ENCODE results near the gene CFP. TPM values are rescaled to one million over a fixed set of nuclear protein-coding genes. Genes with fewer than 3 reads are reported as not detected.
A peak's percentile ranks its signal among the peaks of the same experiment; 100 is the strongest.

The CFP gene
- total and polyA plus RNA-seq, 4 donors = 11.3 to 88.8 (median 23.0) TPM

DNA sequence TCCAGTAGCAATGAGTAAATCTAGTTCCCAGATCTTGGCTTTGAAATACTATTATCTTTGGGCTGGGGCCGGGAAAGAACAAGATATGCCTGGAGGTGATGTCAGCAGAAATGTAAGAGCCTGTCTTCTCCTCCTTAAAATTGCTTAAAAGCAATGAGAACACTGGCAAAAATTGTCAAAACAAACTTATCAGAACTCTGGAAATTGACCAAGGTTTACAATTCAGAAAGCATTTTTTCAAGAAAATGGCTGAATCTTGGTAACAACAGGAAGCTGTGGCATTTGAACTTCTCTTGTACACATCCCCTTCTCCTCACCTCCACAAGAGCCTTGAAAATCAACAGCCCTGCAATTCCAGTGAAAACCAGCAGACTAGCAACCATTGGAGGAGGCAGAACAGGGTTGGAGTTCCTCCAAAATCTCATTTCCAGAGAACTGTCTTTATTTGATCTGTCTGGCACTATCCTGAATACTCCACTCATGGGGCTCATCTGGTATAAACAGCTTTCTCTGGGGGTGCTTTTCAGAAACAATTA is 33.9 kb downstream of the CFP start:
- ATAC-seq (ENCODE audit: insufficient read depth, low FRiP score) (no peak), DNase-seq (peak in 2 of 3 donors; percentile 40 to 44)
- H3K27me3 ChIP-seq (ENCODE audit: control insufficient read depth in 3 of 3, insufficient read depth in 3 of 3, low read length in 2 of 3) = no peaks in the 10 kb centered on the region
- TF ChIP-seq, protein P1, sequence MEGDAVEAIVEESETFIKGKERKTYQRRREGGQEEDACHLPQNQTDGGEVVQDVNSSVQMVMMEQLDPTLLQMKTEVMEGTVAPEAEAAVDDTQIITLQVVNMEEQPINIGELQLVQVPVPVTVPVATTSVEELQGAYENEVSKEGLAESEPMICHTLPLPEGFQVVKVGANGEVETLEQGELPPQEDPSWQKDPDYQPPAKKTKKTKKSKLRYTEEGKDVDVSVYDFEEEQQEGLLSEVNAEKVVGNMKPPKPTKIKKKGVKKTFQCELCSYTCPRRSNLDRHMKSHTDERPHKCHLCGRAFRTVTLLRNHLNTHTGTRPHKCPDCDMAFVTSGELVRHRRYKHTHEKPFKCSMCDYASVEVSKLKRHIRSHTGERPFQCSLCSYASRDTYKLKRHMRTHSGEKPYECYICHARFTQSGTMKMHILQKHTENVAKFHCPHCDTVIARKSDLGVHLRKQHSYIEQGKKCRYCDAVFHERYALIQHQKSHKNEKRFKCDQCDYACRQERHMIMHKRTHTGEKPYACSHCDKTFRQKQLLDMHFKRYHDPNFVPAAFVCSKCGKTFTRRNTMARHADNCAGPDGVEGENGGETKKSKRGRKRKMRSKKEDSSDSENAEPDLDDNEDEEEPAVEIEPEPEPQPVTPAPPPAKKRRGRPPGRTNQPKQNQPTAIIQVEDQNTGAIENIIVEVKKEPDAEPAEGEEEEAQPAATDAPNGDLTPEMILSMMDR (IDR thresholded peaks at IDR 0.05; ENCODE audit: control extremely low read depth, extremely low read depth) = no peak
- peaks cover 0 to 8% (median 2%) of the 10 kb centered on the region in 4 donors for H3K9me3 ChIP-seq (ENCODE audit: control insufficient read depth in 4 of 4, insufficient read depth in 3 of 4, low read length in 3 of 4)
- no peaks in the 10 kb centered on the region for H3K36me3 ChIP-seq (ENCODE audit: control insufficient read depth in 4 of 4, insufficient read depth in 4 of 4, low read length in 4 of 4)
- no peak overlapping the region for H3K4me3 ChIP-seq
- 66 to 75% methylated on average over 1 of the region's 1 CpG for WGBS, 2 donors
- H3K27ac ChIP-seq (ENCODE audit: low read depth in 1 of 2, low read length in 1 of 2) = no peak overlapping the region
- no peaks in the 10 kb centered on the region for H3K4me1 ChIP-seq (ENCODE audit: control insufficient read depth in 5 of 5, insufficient read depth in 5 of 5, low read length in 5 of 5)
- H3K9ac ChIP-seq (ENCODE audit: insufficient read depth in 1 of 2, low read length in 2 of 2) = no peak overlapping the region

DNA sequence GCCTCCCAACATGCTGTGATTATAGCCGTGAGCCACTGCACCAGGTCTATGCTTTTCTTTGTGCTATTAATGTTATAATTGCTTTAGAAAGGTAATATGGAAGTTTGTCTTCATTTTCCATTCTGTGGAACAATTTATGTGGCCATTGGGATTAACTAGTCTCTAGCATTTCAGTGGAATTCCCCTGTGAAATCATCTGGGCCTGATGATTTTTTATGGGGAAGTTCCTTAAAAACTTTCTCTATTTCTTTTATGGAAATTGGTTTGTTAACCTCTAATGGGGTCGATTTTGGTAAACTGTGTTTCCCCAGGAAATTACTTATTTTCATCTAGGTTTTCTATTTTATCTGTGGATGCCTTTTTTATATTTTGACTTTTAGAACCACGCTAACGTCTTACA is 36.2 kb downstream of the CFP start:
- no peaks in the 10 kb centered on the region for H3K4me1 ChIP-seq (ENCODE audit: control insufficient read depth in 5 of 5, insufficient read depth in 5 of 5, low read length in 5 of 5)
- TF ChIP-seq, protein P1 (IDR thresholded peaks at IDR 0.05; ENCODE audit: control extremely low read depth, extremely low read depth) = no peak
- ATAC-seq (ENCODE audit: insufficient read depth, low FRiP score) = no peak
- no peak overlapping the region for H3K9ac ChIP-seq (ENCODE audit: insufficient read depth in 1 of 2, low read length in 2 of 2)
- H3K27me3 ChIP-seq (ENCODE audit: control insufficient read depth in 3 of 3, insufficient read depth in 3 of 3, low read length in 2 of 3) = no peaks in the 10 kb centered on the region
- no peak for DNase-seq
- WGBS, 2 donors = 66 to 87% methylated on average over 4 of the region's 4 CpGs
- H3K4me3 ChIP-seq = no peak overlapping the region
- H3K27ac ChIP-seq (ENCODE audit: low read depth in 1 of 2, low read length in 1 of 2) = no peak overlapping the region
- peaks cover 0 to 8% (median 0%) of the 10 kb centered on the region in 4 donors for H3K9me3 ChIP-seq (ENCODE audit: control insufficient read depth in 4 of 4, insufficient read depth in 3 of 4, low read length in 3 of 4)
- no peaks in the 10 kb centered on the region for H3K36me3 ChIP-seq (ENCODE audit: control insufficient read depth in 4 of 4, insufficient read depth in 4 of 4, low read length in 4 of 4)

DNA sequence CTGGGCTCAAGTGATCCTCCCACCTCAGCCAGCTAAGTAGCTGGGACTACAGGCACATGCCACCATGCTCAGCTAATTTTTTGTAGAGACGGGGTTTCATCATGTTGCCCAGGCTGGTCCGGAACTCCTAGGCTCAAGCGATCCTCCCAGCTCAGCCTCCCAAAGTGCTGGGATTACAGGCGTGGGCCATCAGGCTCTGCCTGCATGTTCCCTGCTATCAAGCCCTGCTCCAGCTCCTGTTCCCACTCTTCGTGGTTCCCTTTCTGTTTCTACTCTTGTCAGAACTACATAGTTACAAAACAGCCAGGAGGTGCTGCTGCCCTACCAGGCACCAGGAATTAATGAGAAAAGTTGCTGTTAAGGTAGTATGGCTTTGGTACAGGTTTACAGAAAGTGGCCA is 38.7 kb downstream of the CFP start:
- no peak overlapping the region for H3K27ac ChIP-seq (ENCODE audit: low read depth in 1 of 2, low read length in 1 of 2)
- H3K27me3 ChIP-seq (ENCODE audit: control insufficient read depth in 3 of 3, insufficient read depth in 3 of 3, low read length in 2 of 3) = no peaks in the 10 kb centered on the region
- TF ChIP-seq, protein P1 (IDR thresholded peaks at IDR 0.05; ENCODE audit: control extremely low read depth, extremely low read depth) = no peak
- ATAC-seq (ENCODE audit: insufficient read depth, low FRiP score) = no peak
- no peaks in the 10 kb centered on the region for H3K4me1 ChIP-seq (ENCODE audit: control insufficient read depth in 5 of 5, insufficient read depth in 5 of 5, low read length in 5 of 5)
- no peak for DNase-seq
- no peaks in the 10 kb centered on the region for H3K36me3 ChIP-seq (ENCODE audit: control insufficient read depth in 4 of 4, insufficient read depth in 4 of 4, low read length in 4 of 4)
- no peak overlapping the region for H3K4me3 ChIP-seq
- WGBS, 2 donors = 80 to 89% methylated on average over 5 of the region's 5 CpGs
- no peak overlapping the region for H3K9ac ChIP-seq (ENCODE audit: insufficient read depth in 1 of 2, low read length in 2 of 2)
- no peaks in the 10 kb centered on the region for H3K9me3 ChIP-seq (ENCODE audit: control insufficient read depth in 4 of 4, insufficient read depth in 3 of 4, low read length in 3 of 4)

Data from lung (tissue), 12 donors.